Pons (tissue), 1 donor: Measurements from ENCODE around the gene A2ML1.
"Not testable (repeated sequence)": the region's sequence is repeated elsewhere in the genome, so short reads cannot be mapped to it uniquely, and the experiment has no call there.

Source experiments
- DNase-seq: peaks from one replicate; pipeline ENCODE4 v3.0.0-alpha.2; 2016; ENCODE audit warnings: low spot score

The A2ML1 gene

GRCh38 chr12:8906266-8907180, 84.1 kb downstream of the A2ML1 start:
- no peak for DNase-seq

GRCh38 chr12:8907513-8907912, 85.1 kb downstream of the A2ML1 start:
- no peak for DNase-seq

GRCh38 chr12:8909752-8910151, 87.3 kb downstream of the A2ML1 start:
- no peak for DNase-seq

GRCh38 chr12:8911606-8912268, 89.3 kb downstream of the A2ML1 start:
- DNase-seq = no peak

- DNase-seq = no peak
Measured at GRCh38 chr12:8912914-8913313, 90.5 kb downstream of the A2ML1 start.

GRCh38 chr12:8913702-8914032, 91.2 kb downstream of the A2ML1 start:
- DNase-seq = peak; percentile 39

GRCh38 chr12:8914033-8914715, 91.8 kb downstream of the A2ML1 start, which contains the start of gene PHC1:
PHC1 (plus strand) TSS chr12:8914509; CDS start chr12:8917678, 3,169 bp downstream.
- peak; percentile 78 for DNase-seq

GRCh38 chr12:8914716-8915526, 92.5 kb downstream of the A2ML1 start:
- peak; percentile 23 for DNase-seq

GRCh38 chr12:8916154-8916553, 93.7 kb downstream of the A2ML1 start:
- no peak for DNase-seq

- no peak for DNase-seq
Measured at GRCh38 chr12:8917031-8917430, 94.6 kb downstream of the A2ML1 start.

- DNase-seq = no peak
Measured at GRCh38 chr12:8917751-8918150, 95.3 kb downstream of the A2ML1 start.

- DNase-seq = not testable (repeated sequence)
Measured at GRCh38 chr12:8919643-8920042, 97.2 kb downstream of the A2ML1 start.

GRCh38 chr12:8922544-8922943, 100.1 kb downstream of the A2ML1 start:
- no peak for DNase-seq
